Measurements from ENCODE around the gene USHBP1. TPM values are rescaled to one million over a fixed set of nuclear protein-coding genes. Genes with fewer than 3 reads are reported as not detected.

Gene USHBP1
- total RNA-seq, 4 donors from 2014 or later: 2.4 to 43.3 (median 5.8) TPM

GRCh38 chr19:17249887-17250548, 14.5 kb downstream of the USHBP1 start:
- no peak for ATAC-seq (ENCODE audit: low FRiP score)
- no peak for TF ChIP-seq CTCF (IDR thresholded peaks at IDR 0.05)

GRCh38 chr19:17248011-17248776, 16.4 kb downstream of the USHBP1 start:
- no peak for DNase-seq (ENCODE audit: low spot score)
- no peak for ATAC-seq (ENCODE audit: low FRiP score)
- no peak for TF ChIP-seq CTCF (IDR thresholded peaks at IDR 0.05)

More at GRCh38 chr19:17249887-17250548, 14.5 kb downstream of the USHBP1 start:
- no peak for DNase-seq (ENCODE audit: low spot score)

GRCh38 chr19:17246681-17247425, 17.7 kb downstream of the USHBP1 start:
- ATAC-seq (ENCODE audit: low FRiP score): no peak
- no peak for DNase-seq (ENCODE audit: low spot score)
- TF ChIP-seq CTCF (IDR thresholded peaks at IDR 0.05): no peak

GRCh38 chr19:17245535-17245984, 19.0 kb downstream of the USHBP1 start, which contains the start of gene NR2F6:
Gene NR2F6 (minus strand): TSS chr19:17245919. CDS start chr19:17245220, 699 bp downstream.
- DNase-seq (ENCODE audit: low spot score): no peak
- TF ChIP-seq CTCF (IDR thresholded peaks at IDR 0.05): no peak
- ATAC-seq (ENCODE audit: low FRiP score): no peak

GRCh38 chr19:17244618-17245534, 19.7 kb downstream of the USHBP1 start:
- no peak for DNase-seq (ENCODE audit: low spot score)
- no peak for TF ChIP-seq CTCF (IDR thresholded peaks at IDR 0.05)
- no peak for ATAC-seq (ENCODE audit: low FRiP score)
